GM12891 (cell line): ENCODE results near the gene RAB29.

Experiments used
- PAX5 ChIP-seq: IDR thresholded peaks from 2 replicates; pipeline ENCODE4 v1.6.1; 2011; ENCODE audit warnings: low read length, moderate library complexity, mild to moderate bottlenecking; ENCODE audit not compliant: insufficient read depth, severe bottlenecking
- POLR2A ChIP-seq: IDR thresholded peaks from 2 replicates; pipeline ENCODE4 v1.6.1; 2011; ENCODE audit warnings: low read depth, low read length, control low read depth
- POLR2AphosphoS5 ChIP-seq: IDR thresholded peaks from 2 replicates; pipeline ENCODE4 v1.6.1; 2011; ENCODE audit warnings: low read depth, low read length, control low read depth
- POU2F2 ChIP-seq: IDR thresholded peaks from 2 replicates; pipeline ENCODE4 v1.6.1; 2011; ENCODE audit warnings: low read depth, mild to moderate bottlenecking, control low read depth, low read length, moderate library complexity
- SPI1 ChIP-seq: IDR thresholded peaks from 2 replicates; pipeline ENCODE4 v1.6.1; 2011; ENCODE audit warnings: low read depth, low read length, control low read depth
- TAF1 ChIP-seq: IDR thresholded peaks from 2 replicates; pipeline ENCODE4 v1.6.1; 2011; ENCODE audit warnings: low read depth, low read length, control low read depth

- TF ChIP-seq POLR2A (no peak), POLR2AphosphoS5 (no peak), TAF1 (no peak), SPI1 (no peak), POU2F2 (no peak), PAX5 (no peak)
Observed at GRCh38 chr1:205729945-205730610, 45.2 kb downstream of the RAB29 start.
